Body of pancreas (tissue), 4 donors: Measurements from ENCODE around the gene SNX32. TPM values are rescaled to one million over a fixed set of nuclear protein-coding genes. Genes with fewer than 3 reads are reported as not detected.
A peak's percentile ranks its signal among the peaks of the same experiment; 100 is the strongest.

Source experiments
- ATAC-seq: fragments of 150-250 bp; one replicate; pipeline ENCODE4 v1.9.1; 2016
- DNase-seq, 4 donors: peaks; one replicate each; pipeline ENCODE4 v3.0.0-alpha.2; 2019
- H3K27ac ChIP-seq, 4 donors: fragments of 200-600 bp; sonication (generic); 1 replicate in 3 of 4; 2 replicates in 1 of 4; pipeline versions ENCODE4 v1.5.1 to v1.6.1; 2016 to 2019; ENCODE audit warnings: mild to moderate bottlenecking in 1 of 4, mixed read lengths in 1 of 4, moderate library complexity in 1 of 4
- H3K27me3 ChIP-seq, 2 donors: fragments of 200-600 bp; sonication (generic); one replicate each; pipeline ENCODE4 v1.6.0; 2016; ENCODE audit warnings: mild to moderate bottlenecking in 1 of 2
- H3K36me3 ChIP-seq, 2 donors: fragments of 200-600 bp; sonication (generic); replicated peaks in 1 of 2; 2 replicates each; pipeline ENCODE4 v1.5.1; 2016; ENCODE audit warnings: low read depth in 2 of 2; ENCODE audit not compliant: insufficient read depth in 1 of 2
- H3K4me1 ChIP-seq: fragments of 200-600 bp; sonication (generic); one replicate; pipeline ENCODE4 v1.6.0; 2016
- H3K4me3 ChIP-seq, 2 donors: fragments of 200-600 bp; sonication (generic); 1 replicate in 1 of 2; 2 replicates in 1 of 2; pipeline ENCODE4 v1.5.1; 2016 to 2019
- H3K9me3 ChIP-seq, 3 donors: fragments of 200-600 bp; sonication (generic); 1 replicate in 2 of 3; 2 replicates in 1 of 3; pipeline ENCODE4 v1.5.1; 2016
- CTCF ChIP-seq, 7 experiments: fragments of 450-650 bp in 4 of 7; fragments of 200-600 bp in 3 of 7; sonication (generic) in 3 of 7; IDR thresholded peaks; one replicate each; pipeline ENCODE4 v1.5.1; 2016 to 2019; ENCODE audit warnings: antibody characterized with exemption in 7 of 7
- POLR2A ChIP-seq, 3 donors: fragments of 450-650 bp; IDR thresholded peaks; one replicate each; pipeline ENCODE4 v1.6.1; 2016; ENCODE audit warnings: antibody characterized with exemption in 3 of 3, mild to moderate bottlenecking in 2 of 3
- WGBS, 2 donors: methylation state at CpG; one replicate each; pipeline ENCODE4 v1.1.5; 2017; 5-methylcytosine and 5-hydroxymethylcytosine counted together
- intact Hi-C: fragments of 100-400 bp; cut with DNase I; formaldehyde crosslinking; loops from one replicate; pipeline ENCODE4 v1.15.1; 2023
- total RNA-seq, 2 donors: library from RNA; depleted of rRNA; stranded (reverse); fragments of >200 nt; gene quantifications; one replicate each; pipeline ENCODE4 v1.1.0, GENCODE V29; 2016

SNX32 gene
- total RNA-seq, 2 donors from 2014 or later = 0.26 TPM; not detected in 1

DNA sequence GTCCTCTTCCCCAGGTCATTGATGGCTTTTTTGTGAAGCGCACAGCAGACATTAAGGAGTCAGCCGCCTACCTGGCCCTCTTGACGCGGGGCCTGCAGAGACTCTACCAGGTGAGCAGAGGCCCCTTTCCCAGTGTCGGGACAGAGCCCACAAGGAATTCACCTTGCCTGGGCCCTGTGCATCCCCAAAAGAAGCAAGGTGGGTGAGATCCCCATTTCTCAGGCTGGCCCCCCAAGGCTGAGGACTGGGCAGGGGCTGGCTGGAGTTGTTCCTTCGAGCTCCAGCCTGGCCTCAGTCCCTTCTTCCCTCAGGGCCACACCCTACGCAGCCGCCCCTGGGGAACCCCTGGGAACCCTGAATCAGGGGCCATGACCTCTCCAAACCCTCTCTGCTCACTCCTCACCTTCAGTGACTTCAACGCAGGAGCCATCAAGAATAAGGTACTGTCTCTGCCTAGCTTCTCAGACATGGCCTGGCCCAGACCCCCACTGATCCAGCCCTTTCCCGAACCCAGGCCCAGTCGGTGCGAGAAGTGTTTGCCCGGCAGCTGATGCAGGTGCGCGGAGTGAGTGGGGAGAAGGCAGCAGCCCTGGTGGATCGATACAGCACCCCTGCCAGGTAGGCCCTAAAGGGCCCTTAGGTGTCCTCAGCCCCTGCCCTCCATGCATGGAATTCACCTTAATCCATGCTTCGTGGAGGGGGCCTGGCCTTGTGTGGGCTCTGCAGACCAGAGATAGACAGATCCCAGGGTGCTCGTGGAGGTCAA is 31.1 kb downstream of the SNX32 start:
- Histone ChIP-seq H3K4me1 (peaks cover 16% of the 10 kb centered on the region), H3K36me3 (peaks cover 3 to 20% of the 10 kb centered on the region in 2 donors), H3K27ac (no peak overlapping the region), H3K4me3 (no peak overlapping the region), H3K27me3 (no peaks in the 10 kb centered on the region), H3K9me3 (no peaks in the 10 kb centered on the region)
- ATAC-seq (no peak), DNase-seq (peak in 1 of 4 donors; percentile 10)
- TF ChIP-seq POLR2A (IDR thresholded peaks at IDR 0.05) (no peak), CTCF (IDR thresholded peaks at IDR 0.05) (no peak)
- 75 to 85% methylated on average over 4 to 18 of the region's 18 CpGs for WGBS, 2 donors
- intact Hi-C loops = no loop called here

GRCh38 chr11:65865550-65866172 is 31.9 kb downstream of the SNX32 start:
- H3K27me3 ChIP-seq = no peaks in the 10 kb centered on the region
- intact Hi-C loops = no loop called here
- no peak overlapping the region for H3K4me3 ChIP-seq
- no peak for TF ChIP-seq CTCF (IDR thresholded peaks at IDR 0.05)
- no peak for TF ChIP-seq POLR2A (IDR thresholded peaks at IDR 0.05)
- ATAC-seq (no peak), DNase-seq (peak in 2 of 4 donors; percentile 10 to 11)
- peaks cover 13% of the 10 kb centered on the region for H3K4me1 ChIP-seq
- peaks cover 3 to 20% of the 10 kb centered on the region in 2 donors for H3K36me3 ChIP-seq
- WGBS, 2 donors = 72 to 91% methylated on average over 3 to 8 of the region's 9 CpGs
- no peaks in the 10 kb centered on the region for H3K9me3 ChIP-seq
- H3K27ac ChIP-seq = no peak overlapping the region

GRCh38 chr11:65866509-65867283 is 32.9 kb downstream of the SNX32 start:
- Histone ChIP-seq H3K36me3 (peaks cover 3 to 20% of the 10 kb centered on the region in 2 donors), H3K4me3 (no peak overlapping the region)
- WGBS, 2 donors = 89 to 93% methylated on average over 21 of the region's 21 CpGs

More at GRCh38 chr11:65866509-65867283, 32.9 kb downstream of the SNX32 start:
- TF ChIP-seq CTCF (IDR thresholded peaks at IDR 0.05) (no peak), POLR2A (IDR thresholded peaks at IDR 0.05) (no peak)
- Histone ChIP-seq H3K9me3 (no peaks in the 10 kb centered on the region), H3K27me3 (no peaks in the 10 kb centered on the region), H3K27ac (no peak overlapping the region), H3K4me1 (peaks cover 11% of the 10 kb centered on the region)
- DNase-seq (peak in 1 of 4 donors; percentile 12), ATAC-seq (no peak)
- intact Hi-C loops = no loop called here
